Breast epithelium (tissue), 4 donors: Measurements from ENCODE around the gene MYL1. TPM values are rescaled to one million over a fixed set of nuclear protein-coding genes. Genes with fewer than 3 reads are reported as not detected.

Source experiments
- DNase-seq, 2 donors: peaks; one replicate each; pipeline ENCODE4 v3.0.0-alpha.2; 2019; ENCODE audit warnings: low spot score in 2 of 2
- H3K27ac ChIP-seq, 2 donors: fragments of 200-600 bp; sonication (generic) in 1 of 2; one replicate each; pipeline ENCODE4 v1.5.1; 2016 to 2019; ENCODE audit warnings: mild to moderate bottlenecking in 1 of 2
- H3K27me3 ChIP-seq, 2 donors: fragments of 200-600 bp; sonication (generic) in 1 of 2; one replicate each; pipeline versions ENCODE4 v1.5.1 to v1.6.0; 2017 to 2019; ENCODE audit warnings: control low read depth in 1 of 2, mild to moderate bottlenecking in 1 of 2
- H3K36me3 ChIP-seq: fragments of 200-600 bp; one replicate; pipeline ENCODE4 v1.5.1; 2019
- H3K4me1 ChIP-seq, 2 donors: fragments of 200-600 bp; sonication (generic); one replicate each; pipeline ENCODE4 v1.5.1; 2016 to 2019; ENCODE audit warnings: control low read depth in 1 of 2
- H3K4me3 ChIP-seq, 3 donors: fragments of 200-600 bp; sonication (generic); 1 replicate in 2 of 3; 2 replicates in 1 of 3; pipeline ENCODE4 v1.5.1; 2016 to 2019; ENCODE audit warnings: mild to moderate bottlenecking in 3 of 3, moderate library complexity in 2 of 3
- H3K9me3 ChIP-seq, 2 donors: fragments of 200-600 bp; sonication (generic) in 1 of 2; one replicate each; pipeline ENCODE4 v1.5.1; 2016 to 2019; ENCODE audit warnings: control low read depth in 1 of 2
- CTCF ChIP-seq, 3 donors: fragments of 450-650 bp; IDR thresholded peaks; one replicate each; pipeline ENCODE4 v1.5.1; 2016 to 2017; ENCODE audit warnings: antibody characterized with exemption in 3 of 3, mild to moderate bottlenecking in 3 of 3, moderate library complexity in 3 of 3
- POLR2A ChIP-seq: fragments of 450-650 bp; IDR thresholded peaks from one replicate; pipeline ENCODE4 v1.6.1; 2016; ENCODE audit warnings: antibody characterized with exemption, mild to moderate bottlenecking, moderate library complexity
- POLR2AphosphoS5 ChIP-seq, 3 donors: sonication (generic); formaldehyde crosslinking; IDR thresholded peaks; one replicate each; pipeline ENCODE4 v1.6.1; 2017; ENCODE audit warnings: antibody characterized with exemption in 3 of 3
- intact Hi-C: fragments of 100-400 bp; cut with DNase I; formaldehyde crosslinking; loops from one replicate; pipeline ENCODE4 v1.15.1; 2023; ENCODE audit warnings: low total_unique reads
- total RNA-seq, 3 donors: library from RNA; depleted of rRNA; stranded (reverse); fragments of >200 nt; gene quantifications; one replicate each; pipeline ENCODE4 v1.1.0, GENCODE V29; 2016

Gene MYL1
- total RNA-seq, 3 donors from 2014 or later, result not detected

GRCh38 chr2:210263841-210264240 is 51.1 kb downstream of the MYL1 start:
- Histone ChIP-seq H3K4me3 (no peak overlapping the region), H3K4me1 (no peaks in the 10 kb centered on the region), H3K36me3 (no peaks in the 10 kb centered on the region), H3K9me3 (no peaks in the 10 kb centered on the region), H3K27ac (no peak overlapping the region), H3K27me3 (no peaks in the 10 kb centered on the region)
- intact Hi-C loops, result no loop called here
- DNase-seq, result no peak
- TF ChIP-seq POLR2AphosphoS5 (IDR thresholded peaks at IDR 0.05), result no peak
- no peak for TF ChIP-seq CTCF (IDR thresholded peaks at IDR 0.05)
- TF ChIP-seq POLR2A, result no peak

GRCh38 chr2:210262036-210262435 is 52.9 kb downstream of the MYL1 start:
- no peak overlapping the region for H3K4me3 ChIP-seq
- TF ChIP-seq CTCF (IDR thresholded peaks at IDR 0.05) (no peak), POLR2A (no peak)

DNA sequence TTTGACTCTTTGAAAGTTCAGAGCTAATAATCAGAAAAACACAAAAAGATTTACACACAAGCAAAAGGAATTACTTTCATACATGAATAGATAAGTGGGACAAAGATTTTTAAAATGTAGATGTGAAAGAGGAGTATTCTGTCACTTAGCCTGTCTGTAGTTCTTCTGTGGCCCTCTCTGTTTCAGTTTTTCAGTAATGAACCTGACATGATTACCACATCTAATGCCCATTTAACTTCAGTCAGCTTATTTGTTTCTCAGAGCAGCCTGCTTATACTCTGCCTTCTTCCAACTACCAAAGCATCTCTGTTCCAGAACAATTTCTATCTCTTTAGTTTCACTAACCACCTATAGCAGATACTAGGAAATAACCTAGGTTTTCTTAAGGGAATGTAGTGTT is 55.3 kb downstream of the MYL1 start:
- Histone ChIP-seq H3K4me1 (no peaks in the 10 kb centered on the region), H3K4me3 (no peak overlapping the region), H3K9me3 (no peaks in the 10 kb centered on the region), H3K27me3 (no peaks in the 10 kb centered on the region), H3K27ac (no peak overlapping the region), H3K36me3 (no peaks in the 10 kb centered on the region)
- intact Hi-C loops, result no loop called here
- DNase-seq, result no peak
- TF ChIP-seq CTCF (IDR thresholded peaks at IDR 0.05), result no peak
- no peak for TF ChIP-seq POLR2A
- no peak for TF ChIP-seq POLR2AphosphoS5 (IDR thresholded peaks at IDR 0.05)

More at GRCh38 chr2:210262036-210262435, 52.9 kb downstream of the MYL1 start:
- H3K36me3 ChIP-seq, result no peaks in the 10 kb centered on the region
- no peaks in the 10 kb centered on the region for H3K27me3 ChIP-seq
- no peak for DNase-seq
- no peaks in the 10 kb centered on the region for H3K9me3 ChIP-seq
- intact Hi-C loops, result no loop called here
- no peaks in the 10 kb centered on the region for H3K4me1 ChIP-seq
- no peak overlapping the region for H3K27ac ChIP-seq

DNA sequence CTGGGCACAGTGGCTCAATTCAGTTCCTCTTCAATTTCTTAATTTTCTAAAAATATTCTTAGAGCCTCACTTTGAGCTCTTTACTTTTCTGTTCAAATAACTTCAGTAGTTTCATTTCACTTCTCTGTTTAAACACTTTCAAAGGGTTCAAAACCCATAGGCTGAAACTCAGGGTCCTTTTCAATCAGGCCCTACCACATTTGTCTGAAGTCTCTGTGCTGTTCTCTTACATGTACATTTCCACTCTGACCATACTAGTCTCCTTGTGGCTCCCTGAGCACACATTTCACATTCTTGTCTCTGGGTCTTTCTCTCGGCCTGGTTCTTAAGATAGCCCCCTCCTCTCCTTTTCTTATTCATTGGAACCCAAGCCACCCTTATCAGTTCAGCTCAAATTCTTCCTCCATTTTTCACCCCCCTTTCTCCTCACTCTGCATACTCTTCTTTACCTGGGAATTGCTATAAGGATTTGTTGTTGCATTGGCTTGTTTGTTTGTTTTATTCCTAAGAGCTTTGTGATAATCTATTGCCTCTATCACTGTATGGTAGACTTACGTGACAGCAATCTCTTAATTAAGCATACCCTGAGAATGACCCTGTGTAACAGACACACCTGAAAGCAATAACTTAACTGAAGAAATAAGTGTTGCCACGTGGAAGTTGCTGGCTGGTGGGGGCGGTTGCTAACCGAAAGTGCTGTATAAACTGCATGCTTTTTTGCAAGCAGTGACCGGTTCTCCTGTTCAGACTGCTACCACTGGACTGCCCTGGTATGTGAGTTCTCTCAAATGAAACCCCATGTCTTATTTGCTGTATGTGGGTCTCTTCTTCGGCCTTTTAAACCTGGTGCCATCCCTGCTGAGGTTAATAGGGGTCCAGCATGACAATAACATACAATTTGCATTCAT is 62.0 kb downstream of the MYL1 start:
- TF ChIP-seq CTCF (IDR thresholded peaks at IDR 0.05), result no peak
- TF ChIP-seq POLR2AphosphoS5 (IDR thresholded peaks at IDR 0.05), result no peak
- no peak for TF ChIP-seq POLR2A
- Histone ChIP-seq H3K27me3 (no peaks in the 10 kb centered on the region), H3K9me3 (no peaks in the 10 kb centered on the region), H3K4me1 (no peaks in the 10 kb centered on the region), H3K27ac (no peak overlapping the region), H3K4me3 (no peak overlapping the region), H3K36me3 (no peaks in the 10 kb centered on the region)
- intact Hi-C loops, result loop anchor here (5.0 kb wide), 1 partner anchor 169 kb away; no protein-coding TSS in a partner anchor
- DNase-seq, result no peak

- Histone ChIP-seq H3K27ac (no peak overlapping the region), H3K36me3 (no peaks in the 10 kb centered on the region), H3K4me1 (no peaks in the 10 kb centered on the region), H3K4me3 (no peak overlapping the region), H3K27me3 (no peaks in the 10 kb centered on the region), H3K9me3 (no peaks in the 10 kb centered on the region)
- intact Hi-C loops, result loop anchor here (5.0 kb wide), 1 partner anchor 172 kb away; no protein-coding TSS in a partner anchor
- no peak for DNase-seq
- TF ChIP-seq CTCF (IDR thresholded peaks at IDR 0.05), result no peak
- no peak for TF ChIP-seq POLR2AphosphoS5 (IDR thresholded peaks at IDR 0.05)
- TF ChIP-seq POLR2A, result no peak
Observed at GRCh38 chr2:210250622-210251021, 64.4 kb downstream of the MYL1 start.
